ENCODE data around the gene PELI2.

PELI2 gene

GRCh38 chr14:56173365-56173922, 55.2 kb downstream of the PELI2 start:
- no peak for DNase-seq (ENCODE audit: low spot score)

- no peak for DNase-seq (ENCODE audit: low spot score)
Observed at GRCh38 chr14:56175773-56176172, 57.6 kb downstream of the PELI2 start.

GRCh38 chr14:56176530-56176929, 58.3 kb downstream of the PELI2 start:
- DNase-seq (ENCODE audit: low spot score): no peak

GRCh38 chr14:56177036-56177435, 58.8 kb downstream of the PELI2 start:
- DNase-seq (ENCODE audit: low spot score): no peak

GRCh38 chr14:56180754-56181542, 62.7 kb downstream of the PELI2 start:
- no peak for DNase-seq (ENCODE audit: low spot score)

- DNase-seq (ENCODE audit: low spot score): no peak
Observed at GRCh38 chr14:56181681-56182085, 63.5 kb downstream of the PELI2 start.

- no peak for DNase-seq (ENCODE audit: low spot score)
Observed at GRCh38 chr14:56182410-56182809, 64.2 kb downstream of the PELI2 start.

- no peak for DNase-seq (ENCODE audit: low spot score)
Observed at GRCh38 chr14:56183631-56184157, 65.5 kb downstream of the PELI2 start.

GRCh38 chr14:56185992-56186391, 67.8 kb downstream of the PELI2 start:
- peak; percentile 54 for DNase-seq (ENCODE audit: low spot score)

- no peak for DNase-seq (ENCODE audit: low spot score)
Observed at GRCh38 chr14:56187736-56188135, 69.5 kb downstream of the PELI2 start.

GRCh38 chr14:56189307-56189706, 71.1 kb downstream of the PELI2 start:
- DNase-seq (ENCODE audit: low spot score): no peak

GRCh38 chr14:56193347-56193746, 75.1 kb downstream of the PELI2 start:
- no peak for DNase-seq (ENCODE audit: low spot score)

- no peak for DNase-seq (ENCODE audit: low spot score)
Observed at GRCh38 chr14:56194042-56194441, 75.8 kb downstream of the PELI2 start.

- no peak for DNase-seq (ENCODE audit: low spot score)
Observed at GRCh38 chr14:56195223-56195622, 77.0 kb downstream of the PELI2 start.

- DNase-seq (ENCODE audit: low spot score): no peak
Observed at GRCh38 chr14:56195704-56196103, 77.5 kb downstream of the PELI2 start.

- no peak for DNase-seq (ENCODE audit: low spot score)
Observed at GRCh38 chr14:56196274-56196673, 78.1 kb downstream of the PELI2 start.

- DNase-seq (ENCODE audit: low spot score): no peak
Observed at GRCh38 chr14:56197150-56197549, 78.9 kb downstream of the PELI2 start.

GRCh38 chr14:56198438-56198837, 80.2 kb downstream of the PELI2 start:
- DNase-seq (ENCODE audit: low spot score): no peak

GRCh38 chr14:56199095-56199981, 81.1 kb downstream of the PELI2 start:
- no peak for DNase-seq (ENCODE audit: low spot score)

GRCh38 chr14:56199982-56200577, 81.9 kb downstream of the PELI2 start:
- no peak for DNase-seq (ENCODE audit: low spot score)

GRCh38 chr14:56202256-56202655, 84.0 kb downstream of the PELI2 start:
- no peak for DNase-seq (ENCODE audit: low spot score)

- no peak for DNase-seq (ENCODE audit: low spot score)
Observed at GRCh38 chr14:56205881-56206280, 87.7 kb downstream of the PELI2 start.
